ENCODE measurements around the gene XRCC4. TPM values are rescaled to one million over a fixed set of nuclear protein-coding genes. Genes with fewer than 3 reads are reported as not detected.

The XRCC4 gene
- total RNA-seq, 1 donor from 2014 or later = 45.6 TPM

- H3K36me3 Mint-ChIP-seq = no peaks in the 10 kb centered on the region
- H3K27ac ChIP-seq = no peak overlapping the region
- no peak for TF ChIP-seq EZH2phosphoT487 (IDR thresholded peaks at IDR 0.05)
- TF ChIP-seq EZH2 (IDR thresholded peaks at IDR 0.05) = no peak
- TF ChIP-seq CTCF (IDR thresholded peaks at IDR 0.05) = no peak
These were observed 94.7 kb downstream of the XRCC4 start for GRCh38 chr5:83172011-83172410.

GRCh38 chr5:83172655-83173054 lies 95.3 kb downstream of the XRCC4 start:
- no peaks in the 10 kb centered on the region for H4K20me1 ChIP-seq (ENCODE audit: low read depth)
- Mint-ChIP-seq H3K27ac (no peak overlapping the region), H3K36me3 (no peaks in the 10 kb centered on the region), H3K9me3 (no peaks in the 10 kb centered on the region), H3K4me1 (peaks cover 2% of the 10 kb centered on the region), H3K27me3 (ENCODE audit: insufficient read depth, low read depth) (peaks cover 2% of the 10 kb centered on the region), H3K4me3 (no peak overlapping the region)
- H3K79me2 ChIP-seq (ENCODE audit: low read depth) = no peaks in the 10 kb centered on the region
- no peaks in the 10 kb centered on the region for H3F3A ChIP-seq (ENCODE audit: low read depth)
- no peak overlapping the region for H2AFZ ChIP-seq (replicated peaks)
- no peaks in the 10 kb centered on the region for H3K27me3 ChIP-seq
- TF ChIP-seq EZH2 (IDR thresholded peaks at IDR 0.05) = no peak
- TF ChIP-seq EZH2phosphoT487 (IDR thresholded peaks at IDR 0.05) = no peak
- no peak for TF ChIP-seq CTCF (IDR thresholded peaks at IDR 0.05)
- no peak overlapping the region for H3K27ac ChIP-seq
- H3K4me3 ChIP-seq = no peak overlapping the region
- peaks cover 7% of the 10 kb centered on the region for H3K4me1 ChIP-seq
- DNase-seq (ENCODE audit: low spot score) = no peak
- no peaks in the 10 kb centered on the region for H3K36me3 ChIP-seq
- no peak overlapping the region for H3K9ac ChIP-seq
- H3K9me3 ChIP-seq (ENCODE audit: low read depth) = no peaks in the 10 kb centered on the region
- no peak overlapping the region for H3K4me2 ChIP-seq

More at GRCh38 chr5:83172011-83172410, 94.7 kb downstream of the XRCC4 start:
- no peak overlapping the region for H2AFZ ChIP-seq (replicated peaks)
- H3F3A ChIP-seq (ENCODE audit: low read depth) = no peaks in the 10 kb centered on the region
- no peak overlapping the region for H3K27ac Mint-ChIP-seq
- H4K20me1 ChIP-seq (ENCODE audit: low read depth) = no peaks in the 10 kb centered on the region
- H3K9me3 Mint-ChIP-seq = no peaks in the 10 kb centered on the region
- H3K4me3 Mint-ChIP-seq = no peak overlapping the region
- no peaks in the 10 kb centered on the region for H3K79me2 ChIP-seq (ENCODE audit: low read depth)
- H3K4me3 ChIP-seq = no peak overlapping the region
- H3K4me1 Mint-ChIP-seq = peaks cover 2% of the 10 kb centered on the region
- no peaks in the 10 kb centered on the region for H3K27me3 ChIP-seq
- no peaks in the 10 kb centered on the region for H3K9me3 ChIP-seq (ENCODE audit: low read depth)
- H3K9ac ChIP-seq = no peak overlapping the region
- no peak for DNase-seq (ENCODE audit: low spot score)
- no peak overlapping the region for H3K4me2 ChIP-seq
- H3K27me3 Mint-ChIP-seq (ENCODE audit: insufficient read depth, low read depth) = peaks cover 2% of the 10 kb centered on the region
- no peaks in the 10 kb centered on the region for H3K36me3 ChIP-seq
- peaks cover 7% of the 10 kb centered on the region for H3K4me1 ChIP-seq

DNA sequence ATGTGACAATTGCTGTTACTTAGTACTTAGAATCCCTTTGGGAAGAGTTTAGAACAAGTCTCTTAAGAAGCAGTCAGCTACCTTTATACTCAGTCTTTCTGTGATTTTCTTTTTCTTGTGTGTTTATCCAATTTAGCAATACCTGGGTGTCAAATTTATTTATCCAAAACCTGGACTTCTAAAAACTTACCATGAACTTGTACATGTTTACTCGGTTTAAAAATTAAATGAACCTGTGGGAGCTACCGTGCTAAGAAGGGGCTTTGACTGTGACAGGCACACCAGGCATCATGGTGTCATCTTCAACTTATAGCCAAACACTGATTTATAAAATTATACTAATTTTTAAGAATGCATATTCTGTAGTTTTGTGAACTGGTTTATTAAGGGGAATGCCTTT lies 96.5 kb downstream of the XRCC4 start:
- H3K79me2 ChIP-seq (ENCODE audit: low read depth) = no peaks in the 10 kb centered on the region
- no peak overlapping the region for H3K27ac ChIP-seq
- no peak overlapping the region for H3K4me3 ChIP-seq
- DNase-seq (ENCODE audit: low spot score) = no peak
- no peaks in the 10 kb centered on the region for H3K9me3 ChIP-seq (ENCODE audit: low read depth)
- Mint-ChIP-seq H3K4me3 (no peak overlapping the region), H3K4me1 (peaks cover 2% of the 10 kb centered on the region), H3K9me3 (no peaks in the 10 kb centered on the region), H3K27me3 (ENCODE audit: insufficient read depth, low read depth) (peaks cover 2% of the 10 kb centered on the region), H3K27ac (no peak overlapping the region), H3K36me3 (no peaks in the 10 kb centered on the region)
- H3K9ac ChIP-seq = no peak overlapping the region
- no peaks in the 10 kb centered on the region for H3K36me3 ChIP-seq
- TF ChIP-seq EZH2 (IDR thresholded peaks at IDR 0.05) (no peak), EZH2phosphoT487 (IDR thresholded peaks at IDR 0.05) (no peak), CTCF (IDR thresholded peaks at IDR 0.05) (no peak)
- H3F3A ChIP-seq (ENCODE audit: low read depth) = no peaks in the 10 kb centered on the region
- H4K20me1 ChIP-seq (ENCODE audit: low read depth) = no peaks in the 10 kb centered on the region
- peaks cover 1% of the 10 kb centered on the region for H3K4me1 ChIP-seq
- H2AFZ ChIP-seq (replicated peaks) = no peak overlapping the region
- no peaks in the 10 kb centered on the region for H3K27me3 ChIP-seq
- H3K4me2 ChIP-seq = no peak overlapping the region

All from neural progenitor cell (in vitro differentiated cells).